Activated T-cell treated with anti-CD3 and anti-CD28 coated beads, Interleukin-2, amount 50 U/mL, for 72 hours (primary cell): ENCODE data around the gene FAF1. TPM values are rescaled to one million over a fixed set of nuclear protein-coding genes. Genes with fewer than 3 reads are reported as not detected.

Experiments
- ATAC-seq, 2 donors: fragments of 150-1000 bp; cut with Tn5 transposase; replicated peaks in 1 of 2; 2 replicates each; pipeline ENCODE4 v1.10.0; 2021; ENCODE audit warnings: moderate library complexity in 2 of 2, mild to moderate bottlenecking in 1 of 2
- DNase-seq, 2 donors: peaks; one replicate each; pipeline ENCODE4 v3.0.0; 2021 to 2022; ENCODE audit warnings: mixed read lengths in 1 of 2
- H3K27ac Mint-ChIP-seq: one replicate; pipeline ENCODE4 v1.8.0; 2022; ENCODE audit warnings: mild to moderate bottlenecking, moderate library complexity, mixed read lengths
- H3K27me3 Mint-ChIP-seq: one replicate; pipeline ENCODE4 v1.8.0; 2022; ENCODE audit warnings: low read depth, mixed read lengths
- H3K36me3 Mint-ChIP-seq, 2 donors: one replicate each; pipeline ENCODE4 v1.8.0; 2022; ENCODE audit warnings: mixed read lengths in 2 of 2, mild to moderate bottlenecking in 1 of 2; ENCODE audit not compliant: insufficient read depth in 2 of 2
- H3K4me1 Mint-ChIP-seq: one replicate; pipeline ENCODE4 v1.8.0; 2022; ENCODE audit warnings: low read depth, mixed read lengths
- H3K4me3 Mint-ChIP-seq, 2 donors: one replicate each; pipeline ENCODE4 v1.8.0; 2022; ENCODE audit warnings: mild to moderate bottlenecking in 2 of 2, mixed read lengths in 2 of 2, moderate library complexity in 2 of 2
- H3K9me3 Mint-ChIP-seq, 2 donors: one replicate each; pipeline ENCODE4 v1.8.0; 2022; ENCODE audit warnings: mixed read lengths in 2 of 2
- total RNA-seq, 2 donors: library from RNA; stranded (reverse); gene quantifications; one replicate each; pipeline ENCODE4 v1.2.3, GENCODE V29; 2022

Gene FAF1
- total RNA-seq, 2 donors from 2014 or later: 65.7 to 83.0 TPM

DNA sequence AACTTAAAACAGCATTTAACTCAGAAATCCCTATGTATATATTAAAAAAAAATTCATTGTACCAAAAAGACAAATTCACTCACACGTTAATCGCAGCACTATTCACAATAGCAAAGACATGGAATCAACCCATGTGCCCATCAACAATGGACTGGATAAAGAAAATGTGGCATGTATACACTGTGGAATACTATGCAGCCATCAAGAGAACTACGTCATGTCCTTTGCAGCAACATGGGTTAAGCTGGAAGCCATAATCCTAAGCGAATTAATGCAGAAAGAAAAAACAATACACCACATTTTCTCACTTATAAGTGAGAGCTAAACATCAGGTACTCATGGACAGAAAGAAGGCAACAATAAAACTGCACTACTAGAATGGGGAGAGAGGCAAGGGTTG, 99.4 kb downstream of the FAF1 start:
- no peak overlapping the region for H3K4me3 Mint-ChIP-seq
- H3K27ac Mint-ChIP-seq: no peak overlapping the region
- peaks cover 12 to 24% of the 10 kb centered on the region in 2 donors for H3K9me3 Mint-ChIP-seq
- no peak for DNase-seq
- no peaks in the 10 kb centered on the region for H3K4me1 Mint-ChIP-seq
- ATAC-seq: no peak
- H3K27me3 Mint-ChIP-seq: no peaks in the 10 kb centered on the region
- H3K36me3 Mint-ChIP-seq: peaks cover 18 to 20% of the 10 kb centered on the region in 2 donors

DNA sequence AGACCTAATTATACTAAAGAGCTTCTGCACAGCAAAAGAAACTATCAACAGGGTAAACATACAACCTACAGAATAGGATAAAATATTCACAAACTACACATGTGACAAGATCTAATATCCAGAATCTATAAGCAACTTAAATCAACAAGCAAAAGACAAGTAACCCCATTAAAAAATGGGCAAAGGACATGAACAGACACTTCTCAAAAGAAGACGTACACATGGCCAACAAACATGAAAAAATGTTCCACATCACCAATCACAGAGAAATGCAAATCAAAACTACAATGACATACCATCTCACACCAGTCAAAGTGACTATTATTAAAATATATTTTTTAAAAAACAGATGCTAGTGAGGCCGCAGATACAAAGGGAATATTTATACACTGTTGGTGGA, 99.8 kb downstream of the FAF1 start:
- Mint-ChIP-seq H3K27ac (peak overlapping the region; percentile 63), H3K27me3 (no peaks in the 10 kb centered on the region), H3K36me3 (peaks cover 18 to 20% of the 10 kb centered on the region in 2 donors), H3K4me1 (no peaks in the 10 kb centered on the region), H3K9me3 (peaks cover 12 to 24% of the 10 kb centered on the region in 2 donors), H3K4me3 (no peak overlapping the region)
- ATAC-seq (no peak), DNase-seq (no peak)

- Mint-ChIP-seq H3K4me1 (no peaks in the 10 kb centered on the region), H3K27me3 (no peaks in the 10 kb centered on the region), H3K9me3 (peaks cover 12 to 24% of the 10 kb centered on the region in 2 donors), H3K36me3 (peaks cover 18 to 20% of the 10 kb centered on the region in 2 donors), H3K4me3 (no peak overlapping the region), H3K27ac (no peak overlapping the region)
- no peak for DNase-seq
- no peak for ATAC-seq
Observed at GRCh38 chr1:50859657-50860056, 100.4 kb downstream of the FAF1 start.

- H3K27me3 Mint-ChIP-seq: no peaks in the 10 kb centered on the region
- H3K36me3 Mint-ChIP-seq: peaks cover 18 to 20% of the 10 kb centered on the region in 2 donors
- no peaks in the 10 kb centered on the region for H3K4me1 Mint-ChIP-seq
- DNase-seq (no peak), ATAC-seq (no peak)
- no peak overlapping the region for H3K4me3 Mint-ChIP-seq
- H3K9me3 Mint-ChIP-seq: peaks cover 12 to 24% of the 10 kb centered on the region in 2 donors
- H3K27ac Mint-ChIP-seq: no peak overlapping the region
Observed at GRCh38 chr1:50858761-50859160, 101.3 kb downstream of the FAF1 start.

DNA sequence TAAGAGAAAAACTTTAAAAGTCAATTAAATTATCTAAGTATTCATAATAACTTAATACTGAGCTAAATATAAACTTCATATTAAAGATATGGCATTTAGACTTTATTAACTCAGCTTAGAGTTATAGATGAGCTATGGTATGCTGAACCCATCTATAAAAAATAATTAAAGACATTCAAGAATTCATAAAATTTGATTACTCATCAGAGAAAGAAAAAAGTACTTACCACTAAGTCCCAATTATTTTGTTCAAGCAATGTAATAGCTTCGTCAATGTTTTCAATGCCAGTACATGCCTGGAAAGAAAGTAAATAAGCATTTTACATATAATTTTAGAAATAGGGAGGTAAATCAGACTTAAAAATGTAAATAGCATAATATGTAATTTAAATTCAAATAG, 102.4 kb downstream of the FAF1 start:
- no peak overlapping the region for H3K4me3 Mint-ChIP-seq
- no peak for ATAC-seq
- H3K27me3 Mint-ChIP-seq: no peaks in the 10 kb centered on the region
- DNase-seq: no peak
- peaks cover 16 to 18% of the 10 kb centered on the region in 2 donors for H3K36me3 Mint-ChIP-seq
- H3K9me3 Mint-ChIP-seq: peaks cover 12 to 22% of the 10 kb centered on the region in 2 donors
- no peak overlapping the region for H3K27ac Mint-ChIP-seq
- H3K4me1 Mint-ChIP-seq: no peaks in the 10 kb centered on the region

GRCh38 chr1:50853325-50853724, 106.7 kb downstream of the FAF1 start:
- Mint-ChIP-seq H3K36me3 (peaks cover 0 to 6% of the 10 kb centered on the region in 2 donors), H3K9me3 (peaks cover 0 to 3% of the 10 kb centered on the region in 2 donors), H3K4me1 (no peaks in the 10 kb centered on the region), H3K4me3 (no peak overlapping the region), H3K27ac (no peak overlapping the region), H3K27me3 (no peaks in the 10 kb centered on the region)
- DNase-seq (no peak), ATAC-seq (no peak)

DNA sequence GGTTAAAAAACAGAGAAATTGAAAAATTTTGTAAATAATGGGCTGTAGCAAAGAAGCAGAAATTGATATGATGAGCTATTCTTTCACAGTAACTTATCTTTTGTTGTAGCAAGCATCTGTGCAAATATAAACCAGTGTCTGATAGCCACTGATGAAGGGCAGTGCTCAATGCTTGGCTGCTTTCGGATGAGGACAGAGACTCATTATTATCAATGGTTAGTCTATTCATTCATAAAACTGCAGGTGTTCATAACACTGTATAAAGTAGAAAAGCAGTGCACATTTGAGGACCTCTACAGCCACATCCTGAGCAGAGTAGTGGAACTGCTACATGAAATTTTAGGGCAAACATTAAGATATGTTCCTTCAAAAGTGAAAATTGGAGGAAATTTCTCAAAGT, 107.2 kb downstream of the FAF1 start:
- peaks cover 0 to 3% of the 10 kb centered on the region in 2 donors for H3K9me3 Mint-ChIP-seq
- H3K27me3 Mint-ChIP-seq: no peaks in the 10 kb centered on the region
- DNase-seq: no peak
- no peak overlapping the region for H3K27ac Mint-ChIP-seq
- no peaks in the 10 kb centered on the region for H3K4me1 Mint-ChIP-seq
- H3K36me3 Mint-ChIP-seq: peaks cover 0 to 7% of the 10 kb centered on the region in 2 donors
- no peak for ATAC-seq
- no peak overlapping the region for H3K4me3 Mint-ChIP-seq

- H3K9me3 Mint-ChIP-seq: peaks cover 5 to 6% of the 10 kb centered on the region in 2 donors
- DNase-seq (no peak), ATAC-seq (no peak)
- peaks cover 0 to 17% of the 10 kb centered on the region in 2 donors for H3K36me3 Mint-ChIP-seq
- H3K27ac Mint-ChIP-seq: no peak overlapping the region
- H3K4me3 Mint-ChIP-seq: no peak overlapping the region
- no peaks in the 10 kb centered on the region for H3K27me3 Mint-ChIP-seq
- H3K4me1 Mint-ChIP-seq: no peaks in the 10 kb centered on the region
Observed at GRCh38 chr1:50851466-50851865, 108.6 kb downstream of the FAF1 start.

DNA sequence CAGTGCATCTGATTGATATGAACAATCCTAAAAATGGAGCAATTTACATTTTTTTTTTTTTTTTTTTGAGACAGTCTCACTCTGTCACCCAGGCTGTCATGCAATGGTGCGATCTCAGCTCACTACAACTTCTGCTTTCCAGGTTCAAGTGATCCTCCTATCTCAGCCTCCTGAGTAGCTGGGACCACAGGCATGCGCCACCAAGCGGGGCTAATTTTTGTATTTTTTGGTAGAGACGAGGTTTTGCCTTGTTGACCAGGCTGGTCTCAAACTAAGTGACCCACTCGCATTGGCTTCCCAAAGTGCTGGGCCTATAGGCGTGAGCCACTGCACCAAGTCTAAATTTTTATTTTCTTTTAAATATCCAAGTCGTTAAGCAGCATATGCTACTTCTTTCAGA, 109.0 kb downstream of the FAF1 start:
- Mint-ChIP-seq H3K27ac (no peak overlapping the region), H3K4me3 (no peak overlapping the region), H3K4me1 (no peaks in the 10 kb centered on the region), H3K9me3 (peaks cover 5 to 6% of the 10 kb centered on the region in 2 donors), H3K36me3 (peaks cover 0 to 19% of the 10 kb centered on the region in 2 donors), H3K27me3 (no peaks in the 10 kb centered on the region)
- DNase-seq: no peak
- ATAC-seq: no peak

GRCh38 chr1:50847303-50847702, 112.8 kb downstream of the FAF1 start:
- ATAC-seq (no peak), DNase-seq (no peak)
- Mint-ChIP-seq H3K27ac (no peak overlapping the region), H3K4me3 (no peak overlapping the region), H3K9me3 (peaks cover 5 to 6% of the 10 kb centered on the region in 2 donors), H3K4me1 (peaks cover 9% of the 10 kb centered on the region), H3K27me3 (no peaks in the 10 kb centered on the region), H3K36me3 (peaks cover 2 to 21% of the 10 kb centered on the region in 2 donors)

- no peak overlapping the region for H3K27ac Mint-ChIP-seq
- H3K36me3 Mint-ChIP-seq: peaks cover 2 to 21% of the 10 kb centered on the region in 2 donors
- H3K4me1 Mint-ChIP-seq: peaks cover 9% of the 10 kb centered on the region
- no peaks in the 10 kb centered on the region for H3K27me3 Mint-ChIP-seq
- DNase-seq: no peak
- no peak overlapping the region for H3K4me3 Mint-ChIP-seq
- no peak for ATAC-seq
- H3K9me3 Mint-ChIP-seq: peaks cover 5 to 6% of the 10 kb centered on the region in 2 donors
Observed at GRCh38 chr1:50846224-50846839, 113.7 kb downstream of the FAF1 start.

GRCh38 chr1:50841791-50842387, 118.2 kb downstream of the FAF1 start:
- Mint-ChIP-seq H3K4me3 (no peak overlapping the region), H3K27me3 (no peaks in the 10 kb centered on the region), H3K9me3 (no peaks in the 10 kb centered on the region), H3K27ac (no peak overlapping the region), H3K4me1 (peaks cover 9% of the 10 kb centered on the region), H3K36me3 (peaks cover 2 to 10% of the 10 kb centered on the region in 2 donors)
- DNase-seq: no peak
- no peak for ATAC-seq

- Mint-ChIP-seq H3K27me3 (no peaks in the 10 kb centered on the region), H3K27ac (no peak overlapping the region), H3K4me1 (no peaks in the 10 kb centered on the region)
Observed at GRCh38 chr1:50836117-50836516, 124.0 kb downstream of the FAF1 start.

GRCh38 chr1:50833216-50833615, 126.9 kb downstream of the FAF1 start:
- H3K9me3 Mint-ChIP-seq: peaks cover 1 to 2% of the 10 kb centered on the region in 2 donors
- H3K4me3 Mint-ChIP-seq: no peak overlapping the region
- H3K36me3 Mint-ChIP-seq: peaks cover 4 to 9% of the 10 kb centered on the region in 2 donors
- H3K27ac Mint-ChIP-seq: no peak overlapping the region
- ATAC-seq (no peak), DNase-seq (no peak)
- H3K4me1 Mint-ChIP-seq: no peaks in the 10 kb centered on the region
- no peaks in the 10 kb centered on the region for H3K27me3 Mint-ChIP-seq

More at GRCh38 chr1:50836117-50836516, 124.0 kb downstream of the FAF1 start:
- Mint-ChIP-seq H3K4me3 (no peak overlapping the region), H3K36me3 (peaks cover 4 to 6% of the 10 kb centered on the region in 2 donors), H3K9me3 (peaks cover 1 to 2% of the 10 kb centered on the region in 2 donors)
- ATAC-seq: no peak
- no peak for DNase-seq
